GM12892 (cell line): Measurements from ENCODE around the gene NEXN.

ENCODE experiments used
- POLR2A ChIP-seq: IDR thresholded peaks from 2 replicates; pipeline ENCODE4 v1.6.1; 2011; ENCODE audit warnings: low read depth, low read length, control low read depth
- POLR2AphosphoS5 ChIP-seq: IDR thresholded peaks from 2 replicates; pipeline ENCODE4 v1.6.1; 2011; ENCODE audit warnings: low read depth, low read length, control low read depth
- TAF1 ChIP-seq: IDR thresholded peaks from 2 replicates; pipeline ENCODE4 v1.6.1; 2011; ENCODE audit warnings: low read depth, mild to moderate bottlenecking, control low read depth, low read length, borderline replicate concordance

- no peak for TF ChIP-seq POLR2AphosphoS5
- TF ChIP-seq POLR2A = no peak
- TF ChIP-seq TAF1 = no peak
These were observed 87.5 kb downstream of the NEXN start for GRCh38 chr1:77975907-77976306.
